Activated CD4-positive, alpha-beta T cell treated with anti-CD3 and anti-CD28 coated beads, Interleukin-2, amount 50 U/mL, for 24 hours (primary cell): Measurements from ENCODE around the gene MAGED2.
A peak's percentile ranks its signal among the peaks of the same experiment; 100 is the strongest.
"Not testable (repeated sequence)": the region's sequence is repeated elsewhere in the genome, so short reads cannot be mapped to it uniquely, and the experiment has no call there.

ENCODE experiments used
- DNase-seq, 2 donors: peaks; one replicate each; pipeline ENCODE4 v3.0.0-alpha.2; 2020; ENCODE audit warnings: low read depth in 1 of 2, low spot score in 1 of 2

The MAGED2 gene, protein sequence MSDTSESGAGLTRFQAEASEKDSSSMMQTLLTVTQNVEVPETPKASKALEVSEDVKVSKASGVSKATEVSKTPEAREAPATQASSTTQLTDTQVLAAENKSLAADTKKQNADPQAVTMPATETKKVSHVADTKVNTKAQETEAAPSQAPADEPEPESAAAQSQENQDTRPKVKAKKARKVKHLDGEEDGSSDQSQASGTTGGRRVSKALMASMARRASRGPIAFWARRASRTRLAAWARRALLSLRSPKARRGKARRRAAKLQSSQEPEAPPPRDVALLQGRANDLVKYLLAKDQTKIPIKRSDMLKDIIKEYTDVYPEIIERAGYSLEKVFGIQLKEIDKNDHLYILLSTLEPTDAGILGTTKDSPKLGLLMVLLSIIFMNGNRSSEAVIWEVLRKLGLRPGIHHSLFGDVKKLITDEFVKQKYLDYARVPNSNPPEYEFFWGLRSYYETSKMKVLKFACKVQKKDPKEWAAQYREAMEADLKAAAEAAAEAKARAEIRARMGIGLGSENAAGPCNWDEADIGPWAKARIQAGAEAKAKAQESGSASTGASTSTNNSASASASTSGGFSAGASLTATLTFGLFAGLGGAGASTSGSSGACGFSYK

GRCh38 chrX:54807524-54808108 is at the start of gene MAGED2:
MAGED2 (plus strand) TSS chrX:54807745; CDS start chrX:54809332, 1,587 bp downstream.
- DNase-seq = no peak

DNA sequence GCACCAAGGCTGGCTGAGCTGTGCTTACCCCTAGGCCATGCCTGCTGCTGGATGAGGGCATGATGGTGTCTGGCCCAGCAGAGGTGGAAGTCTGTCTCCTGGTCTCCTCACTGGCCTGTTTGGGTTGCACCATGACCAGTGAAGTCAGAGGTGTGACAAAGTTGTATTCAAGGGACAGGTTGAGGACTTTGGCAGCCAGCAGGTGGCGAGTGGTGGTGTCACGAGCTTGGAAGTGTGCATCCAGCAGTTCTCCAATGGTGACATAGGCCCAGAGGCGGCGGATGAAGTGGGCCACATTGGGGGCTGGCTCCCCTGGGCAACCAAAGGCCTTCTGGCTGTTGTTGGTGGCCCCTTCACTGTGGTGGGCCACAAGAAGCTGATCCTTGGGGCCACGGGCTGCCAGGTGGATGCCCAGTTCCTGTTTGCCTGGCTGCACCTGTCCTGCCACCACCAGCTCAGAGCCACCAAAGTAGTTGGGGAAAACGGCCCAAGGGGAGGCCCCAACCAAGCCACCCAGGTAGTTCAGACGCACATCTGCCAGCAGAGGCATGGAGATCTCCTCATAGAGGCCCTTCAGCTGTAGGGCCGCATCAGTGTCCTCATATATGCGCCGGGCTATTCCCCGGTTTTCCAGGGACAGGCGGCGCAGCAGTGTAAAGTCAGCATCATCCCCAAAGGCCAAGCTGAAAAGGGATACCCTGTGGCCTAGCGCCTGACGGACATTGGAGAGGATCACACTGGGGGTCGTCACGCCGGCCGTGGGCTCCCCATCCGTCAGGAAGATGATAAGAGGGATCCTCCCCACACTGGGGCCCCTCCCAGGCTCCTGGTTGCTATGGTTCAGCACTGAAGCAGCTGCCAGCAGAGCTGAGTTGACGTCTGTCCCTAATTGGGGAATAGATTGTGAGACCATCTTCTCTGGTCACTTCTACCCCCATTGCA is 49.2 kb upstream of the MAGED2 start:
- DNase-seq = no peak

- not testable (repeated sequence) for DNase-seq
Observed at GRCh38 chrX:54774391-54775094, 33.0 kb upstream of the MAGED2 start.

GRCh38 chrX:54776061-54776460 is 31.5 kb upstream of the MAGED2 start:
- no peak for DNase-seq

- DNase-seq = no peak
Observed at GRCh38 chrX:54776987-54777672, 30.4 kb upstream of the MAGED2 start.

DNA sequence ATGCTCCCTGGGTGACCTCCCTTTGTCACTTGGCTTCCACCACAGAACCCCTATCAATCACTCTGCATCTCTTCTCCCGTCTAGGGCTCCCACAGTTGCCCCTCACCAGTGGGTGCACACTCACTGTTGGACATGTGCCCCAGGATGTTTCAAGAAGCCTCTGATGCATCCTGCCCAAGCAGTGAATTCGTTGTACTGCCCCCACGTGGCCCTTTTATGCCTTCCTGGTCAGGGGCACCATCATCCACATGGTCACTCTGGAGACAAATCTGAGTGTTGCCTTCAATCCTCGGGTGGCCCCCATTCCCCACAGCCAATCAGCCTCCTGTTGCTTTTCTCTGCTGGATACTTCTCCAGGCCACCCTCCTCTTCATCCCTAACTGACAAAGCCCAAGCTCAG is 21.6 kb upstream of the MAGED2 start:
- no peak for DNase-seq

DNA sequence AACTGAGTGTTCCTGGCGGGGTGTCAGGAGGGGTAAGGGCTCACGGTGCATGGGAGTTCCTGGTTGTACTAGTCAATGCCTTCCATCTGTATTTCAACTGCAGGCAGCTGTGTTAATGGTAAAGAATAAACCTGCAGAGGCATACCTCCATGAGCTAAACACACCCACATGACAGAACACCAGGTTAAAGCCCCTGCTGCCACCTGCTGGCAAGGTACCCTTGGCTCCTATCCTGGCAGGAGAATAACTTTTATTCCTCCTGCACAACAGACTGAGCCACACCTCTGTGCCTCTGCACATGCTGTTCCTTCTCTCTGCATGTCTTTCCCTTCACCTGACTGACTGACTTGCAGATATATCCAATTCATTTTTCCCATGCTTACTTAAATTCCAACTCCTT is 20.6 kb upstream of the MAGED2 start:
- no peak for DNase-seq

GRCh38 chrX:54788446-54788845 is 19.1 kb upstream of the MAGED2 start:
- no peak for DNase-seq

- not testable (repeated sequence) for DNase-seq
Observed at GRCh38 chrX:54789405-54789804, 18.1 kb upstream of the MAGED2 start.

DNA sequence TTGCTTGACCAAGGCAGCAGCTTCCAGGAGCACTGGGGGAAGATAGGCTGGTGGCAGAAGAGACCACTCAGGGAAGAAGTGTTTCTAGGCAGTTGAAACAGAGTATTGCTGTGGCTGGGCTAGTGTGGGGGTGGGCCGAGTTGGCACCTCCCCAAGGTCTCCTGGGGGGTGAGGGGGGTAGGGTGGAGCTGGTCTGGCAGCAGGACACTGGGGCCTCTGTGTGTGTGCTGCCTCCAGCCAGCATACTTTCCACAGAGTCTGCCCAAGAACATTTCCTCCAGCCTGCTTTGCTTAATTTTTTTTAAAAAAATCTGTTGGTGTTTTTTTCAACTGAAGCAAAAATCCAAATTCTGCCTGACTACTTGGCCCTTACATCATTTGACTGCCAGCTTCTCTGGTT is 13.5 kb upstream of the MAGED2 start:
- DNase-seq = no peak

DNA sequence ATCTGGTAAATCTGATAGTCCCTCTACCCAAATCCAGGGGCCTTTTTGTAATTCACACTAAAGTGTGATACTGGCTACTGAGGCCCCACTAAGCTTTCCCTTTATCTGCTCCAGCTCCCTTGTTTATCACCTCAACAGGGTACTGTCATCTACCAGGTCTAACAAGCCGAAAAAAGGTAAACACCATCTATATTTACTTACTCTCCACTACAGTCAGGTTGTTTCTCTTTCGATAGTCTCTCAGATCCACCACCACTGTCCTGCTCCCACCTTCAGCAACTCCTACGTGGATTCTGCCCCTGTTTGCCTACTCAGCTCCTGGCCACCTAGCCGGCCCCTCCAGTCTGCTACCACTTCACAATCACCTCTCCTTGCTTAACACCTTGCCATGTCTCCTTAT is 12.8 kb upstream of the MAGED2 start:
- DNase-seq = no peak

DNA sequence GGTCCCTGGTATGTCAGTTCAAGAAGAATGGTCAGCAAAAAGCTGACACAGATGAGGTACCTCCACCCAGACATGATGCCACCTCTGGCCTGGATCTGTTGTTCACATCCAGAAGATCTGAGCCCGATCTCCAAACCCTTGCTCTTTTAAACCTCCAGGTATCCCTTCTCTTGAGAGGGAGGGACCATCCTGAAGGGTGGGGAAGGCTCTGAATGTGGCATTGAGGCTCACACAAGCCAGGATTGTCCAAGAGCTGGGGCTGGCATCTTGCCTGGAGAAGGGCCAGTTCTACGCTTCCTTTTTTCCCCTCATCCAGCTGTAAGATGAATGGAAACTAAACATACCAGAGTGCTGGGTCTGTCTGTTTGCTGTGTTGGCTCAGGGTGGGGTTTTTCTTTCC is 9.4 kb upstream of the MAGED2 start, which contains the start of gene ITIH6:
ITIH6 (minus strand) TSS at position 119 of the 400 bp plus-strand sequence; CDS start at position 74, 45 bp downstream.
- no peak for DNase-seq

GRCh38 chrX:54799046-54799445 is 8.5 kb upstream of the MAGED2 start:
- no peak for DNase-seq

DNA sequence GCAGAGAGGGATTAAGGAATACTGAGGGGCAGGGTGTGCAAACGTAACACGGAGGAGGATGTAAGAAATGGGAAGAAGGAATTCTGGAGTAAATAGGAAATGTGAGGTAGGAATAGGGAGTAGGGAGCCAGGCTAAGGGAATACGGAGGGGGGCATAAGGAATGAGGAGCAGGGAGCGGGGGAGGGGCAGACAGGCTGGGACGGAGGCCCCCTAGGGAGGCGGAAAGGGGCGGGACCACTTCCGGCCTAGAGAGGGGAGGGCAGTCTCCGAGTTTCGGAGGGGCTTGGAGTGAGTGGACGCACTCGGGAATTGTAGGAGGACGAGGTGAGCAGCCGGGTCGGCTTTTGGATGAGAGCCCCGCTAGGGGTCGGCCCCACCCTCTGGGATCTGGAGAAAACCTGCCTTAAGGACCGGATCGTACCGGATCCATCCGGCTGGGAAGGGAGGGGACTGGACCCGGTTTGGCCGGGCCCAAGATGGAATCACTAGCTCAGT is 612 bp downstream of the MAGED2 start:
- peak; percentile 4 to 8 for DNase-seq

DNA sequence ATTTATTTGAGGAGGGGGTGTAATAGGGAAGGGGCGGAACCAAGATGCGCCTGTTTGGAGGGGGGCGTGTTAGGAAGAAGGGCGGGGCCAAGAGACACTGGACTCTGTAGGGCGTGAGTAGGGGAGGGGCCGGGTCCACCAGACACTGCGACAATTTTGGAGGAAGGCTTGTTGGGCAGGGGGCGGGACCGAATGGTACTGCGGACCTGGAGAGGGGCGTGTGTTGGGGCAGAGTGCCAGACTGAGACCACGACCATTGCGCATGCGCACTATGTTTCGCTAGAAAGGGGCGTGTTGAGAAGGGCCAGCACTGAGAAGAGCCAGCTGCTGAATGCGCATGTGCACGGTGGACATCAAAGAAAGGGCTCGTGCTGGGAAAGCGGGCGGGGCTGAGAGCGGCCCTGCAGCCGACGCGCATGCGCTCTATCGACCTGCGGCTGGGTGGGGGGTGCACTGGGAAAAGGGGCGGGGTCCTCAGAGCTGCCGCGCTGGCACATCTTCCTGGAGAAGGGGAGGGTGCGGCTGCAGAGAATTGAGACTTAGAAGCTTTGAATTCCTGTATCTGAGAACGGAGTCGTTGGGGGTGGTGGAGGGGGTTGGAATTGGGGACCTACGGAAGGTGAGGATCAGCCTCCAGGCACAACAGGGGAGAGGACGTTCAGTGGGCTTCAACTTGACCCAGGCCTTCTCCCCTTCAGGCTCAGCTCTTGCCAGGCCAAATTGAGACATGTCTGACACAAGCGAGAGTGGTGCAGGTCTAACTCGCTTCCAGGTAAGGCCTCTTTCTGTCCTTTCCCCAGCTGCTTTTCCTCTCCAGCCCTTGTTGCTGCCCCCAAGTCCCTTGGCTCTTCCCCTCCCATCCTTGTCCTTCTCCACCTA is 1.3 kb downstream of the MAGED2 start:
- peak; percentile 61 to 81 for DNase-seq

GRCh38 chrX:54810532-54810931 is 3.0 kb downstream of the MAGED2 start:
- DNase-seq = no peak

DNA sequence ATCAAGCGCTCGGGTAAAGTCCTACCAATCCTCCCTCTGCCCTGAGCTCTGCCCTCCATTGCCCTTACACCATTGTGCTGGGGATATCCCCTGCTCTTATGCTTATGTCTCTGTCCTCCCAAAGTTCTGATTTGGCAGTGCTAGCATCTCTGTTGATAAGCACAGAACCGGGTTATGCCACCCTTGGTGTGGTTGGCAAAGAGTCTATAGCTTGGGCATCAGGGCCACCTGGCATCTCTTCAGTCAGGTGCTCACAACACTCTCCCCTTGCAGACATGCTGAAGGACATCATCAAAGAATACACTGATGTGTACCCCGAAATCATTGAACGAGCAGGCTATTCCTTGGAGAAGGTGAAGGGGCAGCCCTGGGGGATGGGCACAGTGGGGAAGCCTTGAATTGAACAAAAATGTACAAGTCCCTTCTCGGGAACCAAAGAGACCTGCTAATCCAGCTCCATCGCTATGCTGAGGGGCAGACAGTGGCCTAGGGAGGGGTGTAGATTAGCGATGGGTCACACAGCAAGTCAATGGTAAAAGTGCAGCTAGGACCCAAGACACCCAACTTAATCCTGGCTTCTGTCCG is 3.8 kb downstream of the MAGED2 start:
- no peak for DNase-seq

DNA sequence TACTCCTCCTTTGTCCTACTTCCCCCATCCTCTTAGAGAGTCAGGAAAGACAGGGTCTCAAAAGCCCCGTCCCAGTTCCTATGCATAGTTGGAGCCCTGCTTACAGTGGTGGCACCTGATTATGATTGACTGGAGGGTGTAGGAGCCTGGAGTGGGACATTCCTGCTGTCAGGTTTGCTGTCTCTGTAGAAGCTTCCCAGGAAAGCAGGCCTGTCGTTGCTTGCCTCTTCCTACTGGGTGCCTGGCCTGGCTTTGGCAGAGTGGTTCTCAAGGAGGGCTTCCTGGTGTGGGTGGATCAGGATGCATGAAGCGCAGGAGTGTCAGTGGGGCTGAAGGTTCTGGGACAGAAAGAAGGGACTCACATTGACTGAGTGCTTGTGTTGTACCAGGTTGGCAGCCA is 4.8 kb downstream of the MAGED2 start:
- no peak for DNase-seq
